COLO829 (cell line): ENCODE measurements around the gene GREB1.
A peak's percentile ranks its signal among the peaks of the same experiment; 100 is the strongest.

Source experiments
- DNase-seq: peaks from one replicate; pipeline ENCODE4 v3.0.0; 2012; ENCODE audit warnings: low spot score

Gene GREB1

GRCh38 chr2:11681722-11682589 lies 148.1 kb downstream of the GREB1 start:
- peak; percentile 88 for DNase-seq

- DNase-seq = no peak
Measured at GRCh38 chr2:11682590-11682915, 148.7 kb downstream of the GREB1 start.

DNA sequence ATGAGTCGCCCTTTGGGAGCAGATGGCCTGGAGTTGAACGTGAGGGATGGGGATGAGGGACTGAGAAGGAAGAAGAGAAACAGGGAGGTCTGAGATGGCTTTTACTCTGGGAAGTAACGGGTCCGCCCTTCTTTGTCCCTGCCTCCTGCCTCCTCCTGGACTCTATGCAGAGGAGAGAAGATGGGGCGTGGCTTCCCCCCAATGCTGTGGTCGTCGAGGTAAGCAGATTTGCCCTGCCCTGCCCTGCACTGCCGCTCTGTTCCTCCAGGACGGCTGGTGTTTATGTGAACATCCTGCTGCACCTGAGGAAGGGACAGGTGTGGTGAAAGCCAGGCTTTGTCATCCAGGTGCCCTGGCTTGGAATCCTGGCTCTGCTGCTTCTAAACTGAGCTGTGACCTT lies 149.6 kb downstream of the GREB1 start:
- no peak for DNase-seq

GRCh38 chr2:11683966-11684365 lies 150.1 kb downstream of the GREB1 start:
- DNase-seq = no peak

DNA sequence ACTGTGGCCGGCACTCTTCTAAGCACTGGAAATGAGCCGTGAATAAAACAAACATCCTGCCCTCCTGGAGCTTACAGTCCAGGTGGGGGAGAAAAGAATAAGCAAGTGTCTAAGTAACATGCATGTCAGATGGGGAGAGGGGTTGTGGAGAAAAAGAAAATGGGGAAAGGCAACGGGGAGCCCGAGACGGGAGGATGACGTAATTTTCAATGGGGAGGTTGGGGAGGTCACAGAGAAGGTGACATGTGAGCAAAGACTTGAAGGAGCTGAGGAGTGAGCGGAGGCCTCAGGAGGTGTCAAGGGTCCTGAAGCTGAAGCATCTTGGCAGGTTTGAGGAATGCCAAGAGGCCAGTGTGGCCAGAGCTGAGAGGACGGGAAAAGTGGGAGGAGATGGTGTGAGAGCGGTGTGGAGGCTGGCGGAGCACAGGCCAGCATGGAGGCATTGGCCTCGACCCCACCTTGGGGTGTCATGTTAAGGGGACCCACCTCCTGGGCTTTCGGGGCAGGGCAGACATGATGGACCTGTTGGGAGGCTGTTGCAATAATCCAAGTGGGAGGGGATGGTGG lies 151.1 kb downstream of the GREB1 start:
- no peak for DNase-seq

- no peak for DNase-seq
Measured at GRCh38 chr2:11685906-11686470, 152.1 kb downstream of the GREB1 start.

GRCh38 chr2:11687736-11688135 lies 153.9 kb downstream of the GREB1 start:
- DNase-seq = no peak

DNA sequence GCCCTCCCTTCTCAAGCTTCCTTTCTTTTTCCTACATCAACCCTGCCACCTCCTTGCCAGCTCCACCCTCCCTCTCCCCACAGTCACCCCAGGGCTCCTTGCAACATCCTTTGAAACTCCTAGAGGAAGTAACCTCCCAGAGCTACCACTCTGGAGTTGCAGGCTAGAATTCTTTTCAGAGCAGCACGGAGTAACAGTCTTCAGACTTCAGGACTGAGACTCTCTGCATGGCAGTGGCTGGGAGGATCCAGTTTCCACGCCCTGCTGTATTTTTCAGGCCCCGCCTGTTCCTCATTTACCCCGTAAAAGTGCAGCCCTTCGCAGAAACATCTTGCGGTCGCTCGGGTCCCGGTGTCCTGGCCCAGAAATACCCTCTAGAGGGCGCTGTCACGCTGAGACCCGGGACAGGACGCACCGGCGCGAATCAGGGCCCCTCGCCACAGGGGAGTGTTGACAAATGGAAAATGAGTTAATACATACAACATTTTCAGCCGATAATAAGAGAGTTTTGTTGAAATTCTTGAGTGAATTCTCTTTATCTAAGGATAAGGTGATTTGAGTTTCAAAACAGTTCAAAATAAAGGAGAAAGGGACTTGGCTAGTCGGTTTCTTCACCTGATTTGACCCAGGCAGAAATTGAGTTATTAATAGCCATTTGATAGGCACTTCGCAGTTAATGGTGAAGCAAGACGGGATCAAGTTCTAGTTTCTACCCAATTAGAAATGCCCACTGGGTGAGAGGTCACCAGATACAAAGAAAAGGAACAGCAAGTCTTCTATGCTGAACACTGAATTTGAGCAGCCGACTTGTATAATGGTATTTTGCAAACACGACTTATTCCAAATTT lies 154.6 kb downstream of the GREB1 start:
- peak; percentile 90 for DNase-seq

- DNase-seq = no peak
Measured at GRCh38 chr2:11691076-11691660, 157.3 kb downstream of the GREB1 start.
